Activated CD8-positive, alpha-beta T cell treated with anti-CD3 and anti-CD28 coated beads, Interleukin-2, amount 10 ng/mL, durations not matched to agents 7 days and 5 days (primary cell): ENCODE measurements around the gene BICDL2. TPM values are rescaled to one million over a fixed set of nuclear protein-coding genes. Genes with fewer than 3 reads are reported as not detected.

ENCODE experiments used
- ATAC-seq: fragments of 150-1000 bp; cut with Tn5 transposase; one replicate; pipeline ENCODE4 v1.10.0; 2021; ENCODE audit warnings: moderate library complexity
- CTCF ChIA-PET: fragments of 350-600 bp; sonication (Branson Sonifier 250); formaldehyde crosslinking; loops from one replicate; lab custom pipeline; 2021; ENCODE audit warnings: antibody characterized with exemption; lab: Charles Lee
- POLR2A ChIA-PET: fragments of 350-600 bp; sonication (Branson Sonifier 250); formaldehyde crosslinking; loops from one replicate; lab custom pipeline; 2021; ENCODE audit warnings: antibody characterized with exemption; lab: Charles Lee
- DNase-seq: peaks from one replicate; pipeline ENCODE4 v3.0.0-alpha.2; 2020
- H3K27ac Mint-ChIP-seq: one replicate; pipeline ENCODE4 v1.8.0; 2021; ENCODE audit warnings: mild to moderate bottlenecking, mixed read lengths
- H3K27me3 Mint-ChIP-seq: one replicate; pipeline ENCODE4 v1.8.0; 2021; ENCODE audit warnings: low read depth, mixed read lengths
- H3K36me3 Mint-ChIP-seq: one replicate; pipeline ENCODE4 v1.8.0; 2021; ENCODE audit warnings: low read depth, mixed read lengths
- H3K4me1 Mint-ChIP-seq: one replicate; pipeline ENCODE4 v1.8.0; 2021; ENCODE audit warnings: low read depth, mixed read lengths
- H3K4me3 Mint-ChIP-seq: one replicate; pipeline ENCODE4 v1.8.0; 2021; ENCODE audit warnings: mild to moderate bottlenecking, mixed read lengths
- H3K9me3 Mint-ChIP-seq: one replicate; pipeline ENCODE4 v1.8.0; 2022; ENCODE audit warnings: mixed read lengths; ENCODE audit not compliant: insufficient read depth
- total RNA-seq, 2 experiments: library from RNA; stranded (reverse); gene quantifications; one replicate each; pipeline ENCODE4 v1.2.3, GENCODE V29; 2021

The BICDL2 gene
- total RNA-seq, 2 experiments from 2014 or later = 0.84 to 0.94 TPM

DNA sequence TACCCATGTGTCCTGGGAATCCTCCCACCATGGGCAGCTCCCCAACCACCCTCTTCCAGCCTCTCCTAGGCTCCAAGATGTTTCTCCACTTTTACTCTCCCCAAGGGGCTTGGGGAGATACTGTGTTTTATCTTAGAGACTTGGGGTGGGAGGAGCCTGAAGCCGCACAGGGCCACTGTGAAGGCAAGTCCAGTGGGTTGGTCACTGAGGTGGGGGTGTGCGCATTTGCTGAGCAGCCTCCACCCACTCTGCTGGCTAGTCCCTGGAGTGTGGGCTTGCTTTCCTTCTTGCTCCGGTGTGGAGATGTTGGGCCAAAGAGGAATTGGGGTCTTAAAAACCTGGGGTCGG is 28.1 kb downstream of the BICDL2 start:
- Mint-ChIP-seq H3K4me3 (no peak overlapping the region), H3K27ac (no peak overlapping the region), H3K36me3 (no peaks in the 10 kb centered on the region), H3K4me1 (peaks cover 27% of the 10 kb centered on the region), H3K27me3 (peaks cover 24% of the 10 kb centered on the region), H3K9me3 (no peaks in the 10 kb centered on the region)
- ATAC-seq (no peak), DNase-seq (no peak)
- ChIA-PET CTCF (interaction anchor here (0.7 to 11.7 kb wide), 5 partner anchors 11 to 88 kb away, joined by 3 to 213 read pairs (median 6); partner anchors contain the start of genes HCFC1R1, THOC6 and TNFRSF12A), POLR2A (interaction anchor here (0.7 to 1.7 kb wide), 2 partner anchors 13 to 29 kb away, joined by 3 read pairs; partner anchors contain the start of gene PKMYT1)

DNA sequence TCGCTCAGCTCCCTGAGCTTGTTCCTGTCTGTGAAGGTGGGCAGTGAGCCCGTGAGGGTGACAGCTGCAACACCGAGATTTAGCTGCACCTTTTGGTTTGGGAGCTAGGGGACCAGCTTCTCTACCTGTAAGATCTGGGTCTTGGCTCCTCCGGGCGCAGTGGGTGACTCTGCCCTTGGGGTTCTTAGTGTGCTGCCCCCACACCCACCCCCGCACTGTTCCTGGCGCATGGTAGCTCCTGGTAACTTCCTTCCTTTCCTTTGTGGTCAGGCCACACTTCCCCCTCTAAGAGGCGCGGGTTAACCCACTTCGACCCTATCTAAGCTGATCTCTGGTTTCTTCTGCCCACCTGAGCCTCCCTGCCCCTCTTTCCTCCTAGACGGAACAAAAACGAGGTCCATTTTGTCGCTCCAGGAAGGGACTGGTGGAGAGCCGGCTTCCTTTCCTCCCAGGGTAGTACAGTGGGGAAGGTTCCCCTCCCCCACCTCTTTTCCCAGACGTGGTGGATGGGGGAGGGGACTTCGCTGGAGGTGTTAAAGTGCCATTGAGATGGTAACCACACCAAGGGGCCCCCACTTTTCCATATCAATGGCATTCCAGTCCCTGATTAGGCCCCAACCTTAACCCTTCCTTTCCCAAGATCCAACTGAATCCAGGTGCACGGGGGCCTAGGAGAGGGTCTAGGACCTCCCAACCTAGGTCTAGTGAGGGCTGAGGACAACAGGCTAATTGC is 28.6 kb downstream of the BICDL2 start:
- Mint-ChIP-seq H3K36me3 (no peaks in the 10 kb centered on the region), H3K27ac (no peak overlapping the region), H3K4me1 (peaks cover 27% of the 10 kb centered on the region), H3K27me3 (peaks cover 24% of the 10 kb centered on the region), H3K4me3 (peak overlapping the region; percentile 33), H3K9me3 (no peaks in the 10 kb centered on the region)
- ATAC-seq = no peak
- ChIA-PET CTCF (interaction anchor here (0.7 to 11.7 kb wide), 8 partner anchors 12 to 122 kb away, joined by 3 to 213 read pairs (median 3); partner anchors contain the start of genes HCFC1R1, THOC6 and TNFRSF12A), POLR2A (interaction anchor here (0.5 to 1.7 kb wide), 4 partner anchors 14 to 59 kb away, joined by 3 to 4 read pairs (median 3); no protein-coding TSS in a partner anchor)
- DNase-seq = no peak

DNA sequence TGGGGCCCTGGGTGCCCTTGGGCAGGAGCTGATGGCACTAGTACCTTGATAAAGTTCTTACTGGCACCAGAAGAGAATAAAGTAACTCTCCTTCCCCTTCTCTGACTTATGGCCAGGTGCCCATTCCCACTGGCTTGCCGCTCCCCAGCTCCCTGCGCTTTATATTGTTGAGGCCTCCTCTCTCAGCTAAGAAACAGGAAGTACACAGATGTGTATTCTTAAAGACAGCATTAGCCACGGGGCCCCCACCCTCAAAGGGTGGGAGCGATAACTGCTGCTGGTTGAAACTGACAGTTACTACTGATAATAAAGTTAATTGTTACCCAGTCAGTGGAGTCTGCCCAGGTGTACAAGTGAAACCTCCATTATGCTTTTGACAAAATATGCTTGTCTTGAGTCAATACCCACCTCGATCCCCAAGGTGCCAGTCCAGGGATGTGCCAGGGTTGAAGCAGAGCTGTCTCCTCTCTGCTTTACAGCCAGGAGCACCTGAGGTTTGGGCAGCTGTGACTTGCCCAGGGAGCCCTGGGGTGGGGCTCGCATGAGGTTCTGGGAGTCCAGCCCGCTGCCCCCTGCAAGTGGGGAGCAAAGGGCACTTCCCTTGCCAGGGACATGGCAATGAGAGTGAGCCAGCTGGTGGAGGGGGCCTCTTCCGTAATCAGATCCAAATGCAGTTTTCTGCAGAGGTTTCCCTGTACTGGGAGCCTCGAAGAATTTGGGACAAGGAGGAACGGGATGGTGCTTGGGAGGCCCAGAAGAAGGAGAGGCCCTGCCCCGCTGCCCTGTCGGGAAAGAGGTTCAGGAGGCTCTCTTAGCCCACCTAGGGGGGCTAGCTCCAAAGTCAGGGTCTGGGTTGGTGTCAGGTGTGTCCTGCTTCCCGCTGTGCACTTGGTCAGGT is 29.4 kb downstream of the BICDL2 start:
- ATAC-seq (no peak), DNase-seq (no peak)
- ChIA-PET CTCF (interaction anchor here (0.7 to 11.7 kb wide), 7 partner anchors 13 to 123 kb away, joined by 3 to 213 read pairs (median 3); partner anchors contain the start of genes HCFC1R1, THOC6 and TNFRSF12A), POLR2A (interaction anchor here (0.5 to 1.7 kb wide), 6 partner anchors 15 to 60 kb away, joined by 3 to 4 read pairs (median 3); partner anchors contain the start of gene PKMYT1)
- H3K27me3 Mint-ChIP-seq = peaks cover 17% of the 10 kb centered on the region
- no peak overlapping the region for H3K4me3 Mint-ChIP-seq
- H3K9me3 Mint-ChIP-seq = no peaks in the 10 kb centered on the region
- no peak overlapping the region for H3K27ac Mint-ChIP-seq
- peaks cover 27% of the 10 kb centered on the region for H3K4me1 Mint-ChIP-seq
- H3K36me3 Mint-ChIP-seq = no peaks in the 10 kb centered on the region

DNA sequence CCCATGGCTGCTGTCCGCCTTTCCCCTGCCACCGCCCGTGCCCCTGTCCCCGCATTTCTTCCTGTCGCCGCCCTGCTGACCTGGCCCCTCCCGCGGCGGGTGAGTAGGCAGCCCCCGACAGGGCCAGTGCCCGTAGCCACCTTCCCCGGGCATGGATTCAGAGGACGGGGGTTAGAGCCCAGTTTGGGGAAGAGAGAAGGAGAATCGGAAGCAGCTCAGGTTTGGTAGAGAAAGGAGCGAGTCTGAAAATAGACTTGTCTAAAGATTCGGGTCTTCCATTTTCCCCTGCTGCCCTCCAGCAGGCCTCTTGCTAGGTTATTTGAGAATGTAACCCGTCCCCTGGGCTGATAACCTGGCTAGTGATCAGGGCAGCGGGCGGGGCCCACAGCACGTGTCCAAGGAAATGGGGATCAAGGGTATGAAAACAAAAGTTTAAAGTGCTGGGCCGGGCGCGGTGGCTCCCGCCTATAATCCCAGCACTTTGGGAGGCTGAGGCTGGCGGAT is 31.9 kb downstream of the BICDL2 start:
- no peak for DNase-seq
- ChIA-PET CTCF (interaction anchor here (1.2 to 11.7 kb wide), 5 partner anchors 11 to 130 kb away, joined by 3 to 213 read pairs (median 11); partner anchors contain the start of genes HCFC1R1, THOC6 and ZNF213), POLR2A (interaction anchor here (1.1 kb wide), 1 partner anchor 29 kb away, joined by 3 read pairs; no protein-coding TSS in a partner anchor)
- H3K4me1 Mint-ChIP-seq = peaks cover 27% of the 10 kb centered on the region
- no peaks in the 10 kb centered on the region for H3K36me3 Mint-ChIP-seq
- no peaks in the 10 kb centered on the region for H3K9me3 Mint-ChIP-seq
- H3K27ac Mint-ChIP-seq = no peak overlapping the region
- no peak for ATAC-seq
- H3K27me3 Mint-ChIP-seq = peaks cover 13% of the 10 kb centered on the region
- H3K4me3 Mint-ChIP-seq = peak overlapping the region; percentile 68

DNA sequence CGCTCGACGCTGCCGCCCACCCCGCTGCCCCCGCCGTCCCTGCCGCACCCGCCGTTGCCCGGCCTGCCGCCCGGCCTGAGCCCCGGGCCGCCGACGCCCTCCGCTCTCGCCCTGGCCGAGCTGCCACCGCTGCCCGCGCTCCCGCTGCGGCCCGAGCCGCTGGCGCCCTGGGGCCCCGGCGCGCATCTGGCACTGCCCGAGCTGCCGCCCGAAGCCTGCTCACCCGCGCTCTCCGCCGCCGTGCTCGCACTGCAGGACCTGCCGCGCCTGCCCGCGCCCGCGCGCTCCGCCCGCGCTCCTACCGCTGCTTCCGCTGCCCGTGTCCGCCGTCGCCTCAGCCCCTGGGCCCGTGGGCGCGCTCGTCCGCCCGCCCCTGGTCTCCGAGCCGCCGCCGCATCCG is 32.4 kb downstream of the BICDL2 start:
- H3K4me3 Mint-ChIP-seq = peak overlapping the region; percentile 68
- no peaks in the 10 kb centered on the region for H3K36me3 Mint-ChIP-seq
- DNase-seq = no peak
- POLR2A ChIA-PET = interaction anchor here (0.9 to 1.4 kb wide), 4 partner anchors 23 to 34 kb away, joined by 3 to 4 read pairs (median 4); partner anchors contain the start of gene PKMYT1
- no peaks in the 10 kb centered on the region for H3K9me3 Mint-ChIP-seq
- ATAC-seq = peak; percentile 18
- peaks cover 27% of the 10 kb centered on the region for H3K4me1 Mint-ChIP-seq
- no peak overlapping the region for H3K27ac Mint-ChIP-seq
- H3K27me3 Mint-ChIP-seq = peaks cover 13% of the 10 kb centered on the region
- CTCF ChIA-PET = interaction anchor here (0.6 to 11.7 kb wide), 27 partner anchors 10 to 1306 kb away, joined by 3 to 213 read pairs (median 3); partner anchors contain the start of genes HCFC1R1, THOC6, TNFRSF12A and ZNF213

DNA sequence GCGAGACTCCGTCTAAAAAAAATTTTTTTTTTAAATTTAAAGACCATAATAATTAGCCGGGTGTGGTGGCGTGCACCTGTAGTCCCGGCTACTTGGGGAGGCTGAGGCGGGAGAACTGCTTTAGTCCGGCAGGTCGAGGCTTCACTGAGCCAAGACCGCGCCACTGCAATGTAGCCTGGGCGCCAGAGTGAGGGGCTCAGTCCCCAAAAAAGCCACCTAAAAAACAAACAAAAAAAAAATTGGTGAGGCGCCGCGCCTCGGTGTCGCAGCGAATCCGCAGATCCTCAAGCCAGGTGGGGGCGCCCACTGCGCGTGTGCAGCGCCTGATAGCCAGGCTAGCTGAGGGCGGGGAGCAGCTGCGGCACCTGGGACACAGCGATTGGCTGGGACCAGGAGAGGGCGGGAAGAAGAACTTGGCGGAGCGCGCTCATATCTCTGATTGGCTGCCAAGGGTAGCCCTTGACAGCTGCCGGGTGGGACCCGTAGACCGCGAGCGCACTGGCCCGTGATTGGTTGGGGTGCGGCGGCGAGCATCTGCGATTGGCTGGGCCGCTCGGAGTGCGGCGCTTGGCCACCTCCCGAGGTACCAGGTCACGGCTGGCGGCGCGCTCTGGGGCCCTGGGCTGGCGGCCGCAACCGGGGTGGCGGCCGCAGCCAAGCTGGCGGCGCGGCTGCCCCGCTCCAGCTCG is 33.0 kb downstream of the BICDL2 start:
- Mint-ChIP-seq H3K4me3 (peak overlapping the region; percentile 61), H3K27ac (peak overlapping the region; percentile 67), H3K27me3 (peaks cover 13% of the 10 kb centered on the region), H3K4me1 (peaks cover 24% of the 10 kb centered on the region), H3K36me3 (no peaks in the 10 kb centered on the region), H3K9me3 (no peaks in the 10 kb centered on the region)
- ATAC-seq = peak; percentile 100
- CTCF ChIA-PET = interaction anchor here (0.6 to 11.7 kb wide), 27 partner anchors 9 to 1306 kb away, joined by 3 to 213 read pairs (median 3); partner anchors contain the start of genes HCFC1R1, THOC6, TNFRSF12A and ZNF213
- POLR2A ChIA-PET = interaction anchor here (0.9 to 1.4 kb wide), 3 partner anchors 23 to 34 kb away, joined by 3 to 4 read pairs (median 4); partner anchors contain the start of gene PKMYT1
- peak; percentile 98 for DNase-seq

DNA sequence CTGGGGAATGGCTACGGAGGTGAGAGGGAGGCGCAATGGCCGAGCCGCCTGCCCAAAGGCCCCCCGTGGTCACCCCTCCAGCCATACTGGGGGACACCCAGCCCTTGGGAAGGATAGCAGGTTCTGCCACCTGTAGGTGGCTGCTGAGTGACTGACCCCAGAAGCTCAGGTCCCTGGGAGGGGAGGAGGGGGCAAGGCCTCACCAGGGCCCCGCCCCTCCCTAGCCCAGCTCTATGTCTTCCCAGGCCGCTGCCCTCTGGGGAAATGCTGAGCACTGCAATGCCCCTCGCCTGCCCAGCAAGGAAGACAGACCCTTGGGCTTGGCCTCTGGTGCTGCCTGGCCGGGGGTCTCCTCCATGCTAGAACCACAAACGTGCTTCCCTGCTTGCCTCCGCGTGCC is 35.4 kb downstream of the BICDL2 start:
- Mint-ChIP-seq H3K4me3 (no peak overlapping the region), H3K36me3 (no peaks in the 10 kb centered on the region), H3K4me1 (peaks cover 5% of the 10 kb centered on the region), H3K27me3 (peaks cover 6% of the 10 kb centered on the region), H3K9me3 (no peaks in the 10 kb centered on the region), H3K27ac (no peak overlapping the region)
- ATAC-seq (no peak), DNase-seq (no peak)
- POLR2A ChIA-PET = interaction anchor here (1.3 kb wide), 1 partner anchor 20 kb away, joined by 3 read pairs; no protein-coding TSS in a partner anchor
- CTCF ChIA-PET = interaction anchor here (11.7 kb wide), 1 partner anchor 30 kb away, joined by 213 read pairs; no protein-coding TSS in a partner anchor

DNA sequence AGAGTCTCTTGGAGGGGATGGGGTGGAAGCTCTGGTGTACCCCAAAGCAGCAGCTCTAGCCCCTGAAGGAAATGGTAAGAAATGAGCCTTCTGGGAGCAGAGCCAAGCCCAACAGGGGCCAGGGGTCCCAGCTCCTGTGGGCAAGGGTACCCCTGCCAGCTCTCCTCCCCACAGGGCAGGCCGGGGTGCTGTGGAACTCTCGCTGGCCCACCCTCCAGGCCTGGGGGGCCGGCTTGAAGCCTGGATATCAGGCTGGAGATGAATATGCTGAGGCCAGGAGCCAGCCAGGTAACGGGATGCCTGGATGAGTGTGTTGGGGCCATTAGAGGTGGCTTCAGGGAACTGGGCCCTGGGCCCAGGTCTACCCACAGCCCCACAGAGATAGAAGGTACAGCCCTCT is 36.2 kb downstream of the BICDL2 start:
- ATAC-seq = no peak

DNA sequence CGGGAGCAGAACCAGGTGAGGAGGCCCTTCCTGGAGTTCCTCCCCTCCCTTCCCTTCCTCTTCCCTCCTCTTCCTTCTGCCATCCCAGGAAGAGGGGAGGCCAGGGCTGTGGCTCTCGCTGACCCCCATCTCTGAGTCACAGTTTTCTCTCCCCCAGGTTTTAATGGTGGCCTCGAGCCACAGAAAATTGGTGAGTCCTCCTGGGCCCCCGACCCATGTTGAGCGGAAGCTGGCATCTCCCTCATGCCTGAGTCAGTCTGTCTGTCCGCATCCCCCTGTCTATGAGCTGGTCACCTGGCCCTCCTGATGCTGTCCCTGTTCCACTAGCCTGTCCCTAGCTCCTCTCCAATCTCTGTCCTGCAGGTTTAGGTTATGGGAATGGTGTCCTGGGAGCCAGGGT is 36.8 kb downstream of the BICDL2 start:
- CTCF ChIA-PET = interaction anchor here (11.7 kb wide), 1 partner anchor 31 kb away, joined by 213 read pairs; no protein-coding TSS in a partner anchor
- Mint-ChIP-seq H3K27me3 (peaks cover 2% of the 10 kb centered on the region), H3K36me3 (no peaks in the 10 kb centered on the region), H3K4me1 (peaks cover 3% of the 10 kb centered on the region), H3K4me3 (no peak overlapping the region), H3K27ac (no peak overlapping the region), H3K9me3 (no peaks in the 10 kb centered on the region)
- no peak for DNase-seq
- POLR2A ChIA-PET = no interaction called here
- ATAC-seq = no peak

More for the DNA sequence above, 36.2 kb downstream of the BICDL2 start:
- H3K4me1 Mint-ChIP-seq = peaks cover 5% of the 10 kb centered on the region
- no peak for DNase-seq
- ChIA-PET POLR2A (interaction anchor here (1.3 kb wide), 1 partner anchor 20 kb away, joined by 3 read pairs; no protein-coding TSS in a partner anchor), CTCF (interaction anchor here (11.7 kb wide), 1 partner anchor 31 kb away, joined by 213 read pairs; no protein-coding TSS in a partner anchor)
- no peaks in the 10 kb centered on the region for H3K9me3 Mint-ChIP-seq
- H3K4me3 Mint-ChIP-seq = no peak overlapping the region
- no peaks in the 10 kb centered on the region for H3K36me3 Mint-ChIP-seq
- H3K27me3 Mint-ChIP-seq = peaks cover 2% of the 10 kb centered on the region
- H3K27ac Mint-ChIP-seq = no peak overlapping the region

DNA sequence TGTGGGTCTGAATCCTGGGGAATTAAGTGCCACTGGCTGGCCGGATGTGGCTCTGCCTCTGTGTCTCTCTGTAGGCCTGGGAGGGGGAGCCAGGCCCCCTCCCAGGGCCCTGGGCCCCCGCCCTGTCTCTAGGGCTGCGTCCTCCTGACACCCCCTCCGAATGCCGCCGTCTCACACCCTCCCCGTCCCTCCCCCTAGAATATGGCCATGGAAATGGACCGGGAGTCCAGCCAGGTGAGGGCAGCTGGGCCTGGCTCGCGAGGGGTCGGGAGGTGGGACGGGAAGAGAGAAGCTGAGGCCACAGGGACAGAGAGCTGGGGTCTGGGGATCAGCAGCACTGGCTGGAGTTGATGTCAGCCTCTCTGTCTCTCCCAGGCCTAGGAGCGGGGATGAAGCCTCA is 40.4 kb downstream of the BICDL2 start:
- H3K9me3 Mint-ChIP-seq = no peaks in the 10 kb centered on the region
- no peaks in the 10 kb centered on the region for H3K36me3 Mint-ChIP-seq
- no peaks in the 10 kb centered on the region for H3K4me1 Mint-ChIP-seq
- DNase-seq (no peak), ATAC-seq (no peak)
- POLR2A ChIA-PET = no interaction called here
- CTCF ChIA-PET = no interaction called here
- no peaks in the 10 kb centered on the region for H3K27me3 Mint-ChIP-seq
- H3K27ac Mint-ChIP-seq = no peak overlapping the region
- no peak overlapping the region for H3K4me3 Mint-ChIP-seq
